Keratinocyte (primary cell): ENCODE measurements around the gene CSDE1.

ENCODE experiments used
- CTCF ChIP-seq, 3 experiments: IDR thresholded peaks in 1 of 3; conservative IDR thresholded peaks in 1 of 3; optimal IDR thresholded peaks in 1 of 3; 2 replicates in 2 of 3; 3 replicates in 1 of 3; pipeline versions ENCODE3 to v1.5.1; 2011; ENCODE audit warnings: low read length in 3 of 3, mild to moderate bottlenecking in 3 of 3, moderate library complexity in 2 of 3, control low read depth in 1 of 3, inconsistent platforms in 1 of 3; ENCODE audit not compliant: insufficient read depth in 2 of 3; ENCODE audit errors: extremely low read depth in 1 of 3
- EZH2 ChIP-seq: IDR thresholded peaks from one replicate; pipeline ENCODE4 v1.6.1; 2012; ENCODE audit warnings: inconsistent platforms, mild to moderate bottlenecking, low read length, moderate library complexity

DNA sequence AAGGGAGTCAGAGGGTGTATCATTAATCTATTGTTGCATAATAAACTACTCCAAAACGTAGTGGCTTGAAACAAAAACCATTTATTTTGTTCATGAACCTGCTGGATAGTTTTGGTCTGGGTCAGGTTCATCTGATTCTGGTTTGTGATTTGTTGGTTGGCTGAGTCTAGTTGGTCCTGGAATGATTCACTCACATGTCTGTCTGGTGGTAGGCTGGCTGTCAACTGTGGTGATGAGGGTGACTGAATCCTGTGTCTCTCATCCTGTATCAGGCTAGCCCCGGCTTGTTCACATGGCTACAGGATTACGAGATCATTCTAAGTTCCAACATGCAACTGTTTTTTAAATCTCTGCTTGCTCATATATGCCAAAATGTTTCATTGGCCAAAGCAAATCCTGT lies 45.2 kb upstream of the CSDE1 start:
- TF ChIP-seq CTCF (optimal IDR thresholded peaks at IDR 0.05 in 1 of 3, IDR thresholded peaks at IDR 0.05 in 1 of 3, conservative IDR thresholded peaks at IDR 0.05 in 1 of 3; ENCODE audit: extremely low read depth in 1 of 3, insufficient read depth in 2 of 3, low read length in 3 of 3) (no peak), EZH2 (no peak)
